Vagina (tissue), 2 donors: ENCODE data around the gene LPCAT1. TPM values are rescaled to one million over a fixed set of nuclear protein-coding genes. Genes with fewer than 3 reads are reported as not detected.
"Not testable (repeated sequence)": the region's sequence is repeated elsewhere in the genome, so short reads cannot be mapped to it uniquely, and the experiment has no call there.

ENCODE experiments used
- DNase-seq, 2 donors: peaks; one replicate each; pipeline ENCODE4 v3.0.0-alpha.2; 2017; ENCODE audit errors: extremely low spot score in 2 of 2
- H3K27ac ChIP-seq: fragments of 200-600 bp; sonication (generic); one replicate; pipeline ENCODE4 v1.5.1; 2019
- H3K27me3 ChIP-seq: fragments of 200-600 bp; sonication (generic); one replicate; pipeline ENCODE4 v1.5.1; 2019
- H3K36me3 ChIP-seq, 2 donors: fragments of 200-600 bp; sonication (generic); one replicate each; pipeline ENCODE4 v1.5.1; 2017 to 2019
- H3K4me1 ChIP-seq: fragments of 200-600 bp; sonication (generic); one replicate; pipeline ENCODE4 v1.5.1; 2019
- H3K4me3 ChIP-seq, 2 donors: fragments of 200-600 bp; sonication (generic); 1 replicate in 1 of 2; 2 replicates in 1 of 2; pipeline ENCODE4 v1.5.1; 2016 to 2019
- H3K9me3 ChIP-seq: fragments of 200-600 bp; sonication (generic); one replicate; pipeline ENCODE4 v1.5.1; 2019
- POLR2A ChIP-seq, 2 donors: fragments of 450-650 bp; IDR thresholded peaks; one replicate each; pipeline ENCODE4 v1.6.1; 2017; ENCODE audit warnings: antibody characterized with exemption in 2 of 2, mild to moderate bottlenecking in 2 of 2, moderate library complexity in 2 of 2
- POLR2AphosphoS5 ChIP-seq, 2 donors: sonication (generic); formaldehyde crosslinking; IDR thresholded peaks; one replicate each; pipeline ENCODE4 v1.9.0; 2017; ENCODE audit warnings: antibody characterized with exemption in 2 of 2, mild to moderate bottlenecking in 2 of 2, low read depth in 1 of 2; ENCODE audit not compliant: insufficient read depth in 1 of 2
- intact Hi-C: fragments of 100-400 bp; cut with DNase I; formaldehyde crosslinking; loops from one replicate; pipeline ENCODE4 v1.15.1; 2023
- total RNA-seq: library from RNA; depleted of rRNA; stranded (reverse); fragments of >200 nt; gene quantifications from one replicate; pipeline ENCODE4 v1.2.3, GENCODE V29; 2016
- TF ChIP-seq, protein P1 (sequence below), 3 experiments: fragments of 450-650 bp in 2 of 3; fragments of 200-600 bp in 1 of 3; sonication (generic) in 1 of 3; IDR thresholded peaks; one replicate each; pipeline ENCODE4 v1.5.1; 2017 to 2019; ENCODE audit warnings: antibody characterized with exemption in 3 of 3, mild to moderate bottlenecking in 2 of 3, moderate library complexity in 2 of 3

Gene LPCAT1
- total RNA-seq, 1 donor from 2014 or later = 29.7 TPM

GRCh38 chr5:1515311-1515920 lies 8.3 kb downstream of the LPCAT1 start:
- Histone ChIP-seq H3K9me3 (no peaks in the 10 kb centered on the region), H3K4me1 (peaks cover 14% of the 10 kb centered on the region), H3K4me3 (no peak overlapping the region), H3K36me3 (peaks cover 0 to 9% of the 10 kb centered on the region in 2 donors), H3K27ac (no peak overlapping the region), H3K27me3 (no peaks in the 10 kb centered on the region)
- peak; percentile 58 to 94 for DNase-seq
- intact Hi-C loops = no loop called here
- TF ChIP-seq POLR2A (IDR thresholded peaks at IDR 0.05) (no peak), POLR2AphosphoS5 (IDR thresholded peaks at IDR 0.05; ENCODE audit: insufficient read depth in 1 of 2, low read depth in 1 of 2) (no peak)
- TF ChIP-seq, protein P1, sequence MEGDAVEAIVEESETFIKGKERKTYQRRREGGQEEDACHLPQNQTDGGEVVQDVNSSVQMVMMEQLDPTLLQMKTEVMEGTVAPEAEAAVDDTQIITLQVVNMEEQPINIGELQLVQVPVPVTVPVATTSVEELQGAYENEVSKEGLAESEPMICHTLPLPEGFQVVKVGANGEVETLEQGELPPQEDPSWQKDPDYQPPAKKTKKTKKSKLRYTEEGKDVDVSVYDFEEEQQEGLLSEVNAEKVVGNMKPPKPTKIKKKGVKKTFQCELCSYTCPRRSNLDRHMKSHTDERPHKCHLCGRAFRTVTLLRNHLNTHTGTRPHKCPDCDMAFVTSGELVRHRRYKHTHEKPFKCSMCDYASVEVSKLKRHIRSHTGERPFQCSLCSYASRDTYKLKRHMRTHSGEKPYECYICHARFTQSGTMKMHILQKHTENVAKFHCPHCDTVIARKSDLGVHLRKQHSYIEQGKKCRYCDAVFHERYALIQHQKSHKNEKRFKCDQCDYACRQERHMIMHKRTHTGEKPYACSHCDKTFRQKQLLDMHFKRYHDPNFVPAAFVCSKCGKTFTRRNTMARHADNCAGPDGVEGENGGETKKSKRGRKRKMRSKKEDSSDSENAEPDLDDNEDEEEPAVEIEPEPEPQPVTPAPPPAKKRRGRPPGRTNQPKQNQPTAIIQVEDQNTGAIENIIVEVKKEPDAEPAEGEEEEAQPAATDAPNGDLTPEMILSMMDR (IDR thresholded peaks at IDR 0.05) = no peak

DNA sequence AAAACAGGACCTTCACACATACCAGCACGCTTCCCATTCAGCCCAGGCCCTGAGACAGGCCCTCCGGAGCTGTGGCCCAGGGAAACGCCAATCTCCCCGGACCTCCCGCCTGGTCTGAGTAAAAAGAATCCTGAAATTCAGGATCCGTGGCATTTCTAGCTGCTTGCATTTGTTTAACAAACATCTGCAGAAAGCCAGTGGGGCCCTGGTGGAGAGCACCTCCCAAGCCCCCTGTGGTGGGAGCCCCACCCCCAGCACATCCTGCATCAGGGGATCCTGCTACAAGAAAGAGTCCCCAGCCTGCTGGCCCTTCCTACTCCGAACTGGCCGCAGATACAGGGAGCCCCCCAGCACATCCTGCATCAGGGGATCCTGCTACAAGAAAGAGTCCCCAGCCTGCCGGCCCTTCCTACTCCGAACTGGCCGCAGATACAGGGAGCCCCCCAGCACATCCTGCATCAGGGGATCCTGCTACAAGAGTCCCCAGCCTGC lies 8.9 kb downstream of the LPCAT1 start:
- H3K9me3 ChIP-seq, H3K27me3 ChIP-seq, H3K36me3 ChIP-seq, intact Hi-C loops, H3K4me3 ChIP-seq, H3K27ac ChIP-seq: not testable (repeated sequence)
- H3K4me1 ChIP-seq = peaks cover 14% of the 10 kb centered on the region
- DNase-seq = peak in 1 of 2 donors; percentile 37

- Histone ChIP-seq H3K27ac (no peak overlapping the region), H3K36me3 (peaks cover 0 to 10% of the 10 kb centered on the region in 2 donors), H3K4me3 (no peak overlapping the region), H3K4me1 (peaks cover 14% of the 10 kb centered on the region), H3K27me3 (no peaks in the 10 kb centered on the region), H3K9me3 (no peaks in the 10 kb centered on the region)
- TF ChIP-seq, protein P1 (IDR thresholded peaks at IDR 0.05) = no peak
- TF ChIP-seq POLR2AphosphoS5 (IDR thresholded peaks at IDR 0.05; ENCODE audit: insufficient read depth in 1 of 2, low read depth in 1 of 2) (no peak), POLR2A (IDR thresholded peaks at IDR 0.05) (no peak)
- intact Hi-C loops = no loop called here
- peak; percentile 58 to 85 for DNase-seq
Measured at GRCh38 chr5:1514027-1514818, 9.5 kb downstream of the LPCAT1 start.

- intact Hi-C loops = no loop called here
- Histone ChIP-seq H3K9me3 (no peaks in the 10 kb centered on the region), H3K4me1 (peaks cover 14% of the 10 kb centered on the region), H3K27me3 (no peaks in the 10 kb centered on the region), H3K4me3 (no peak overlapping the region), H3K36me3 (peaks cover 0 to 8% of the 10 kb centered on the region in 2 donors), H3K27ac (no peak overlapping the region)
- TF ChIP-seq, protein P1 (IDR thresholded peaks at IDR 0.05) = no peak
- no peak for TF ChIP-seq POLR2AphosphoS5 (IDR thresholded peaks at IDR 0.05; ENCODE audit: insufficient read depth in 1 of 2, low read depth in 1 of 2)
- TF ChIP-seq POLR2A (IDR thresholded peaks at IDR 0.05) = no peak
- peak in 1 of 2 donors; percentile 47 for DNase-seq
Measured at GRCh38 chr5:1513326-1514026, 10.3 kb downstream of the LPCAT1 start.

GRCh38 chr5:1512541-1513291 lies 11.0 kb downstream of the LPCAT1 start:
- intact Hi-C loops = no loop called here
- peak; percentile 64 to 80 for DNase-seq

More at GRCh38 chr5:1512541-1513291, 11.0 kb downstream of the LPCAT1 start:
- TF ChIP-seq, protein P1 (IDR thresholded peaks at IDR 0.05) = no peak
- TF ChIP-seq POLR2AphosphoS5 (IDR thresholded peaks at IDR 0.05; ENCODE audit: insufficient read depth in 1 of 2, low read depth in 1 of 2) = no peak
- Histone ChIP-seq H3K4me1 (peaks cover 17% of the 10 kb centered on the region), H3K27ac (no peak overlapping the region), H3K4me3 (no peak overlapping the region), H3K9me3 (no peaks in the 10 kb centered on the region), H3K36me3 (peaks cover 0 to 6% of the 10 kb centered on the region in 2 donors), H3K27me3 (no peaks in the 10 kb centered on the region)
